ENCODE data around the gene COL15A1. TPM values are rescaled to one million over a fixed set of nuclear protein-coding genes. Genes with fewer than 3 reads are reported as not detected.

The COL15A1 gene
- total and polyA plus RNA-seq, 2 of the 8 experiments (the other 6 are each of a cell fraction or from before 2014, with no cell fraction given), result 0.12 to 0.15 TPM

DNA sequence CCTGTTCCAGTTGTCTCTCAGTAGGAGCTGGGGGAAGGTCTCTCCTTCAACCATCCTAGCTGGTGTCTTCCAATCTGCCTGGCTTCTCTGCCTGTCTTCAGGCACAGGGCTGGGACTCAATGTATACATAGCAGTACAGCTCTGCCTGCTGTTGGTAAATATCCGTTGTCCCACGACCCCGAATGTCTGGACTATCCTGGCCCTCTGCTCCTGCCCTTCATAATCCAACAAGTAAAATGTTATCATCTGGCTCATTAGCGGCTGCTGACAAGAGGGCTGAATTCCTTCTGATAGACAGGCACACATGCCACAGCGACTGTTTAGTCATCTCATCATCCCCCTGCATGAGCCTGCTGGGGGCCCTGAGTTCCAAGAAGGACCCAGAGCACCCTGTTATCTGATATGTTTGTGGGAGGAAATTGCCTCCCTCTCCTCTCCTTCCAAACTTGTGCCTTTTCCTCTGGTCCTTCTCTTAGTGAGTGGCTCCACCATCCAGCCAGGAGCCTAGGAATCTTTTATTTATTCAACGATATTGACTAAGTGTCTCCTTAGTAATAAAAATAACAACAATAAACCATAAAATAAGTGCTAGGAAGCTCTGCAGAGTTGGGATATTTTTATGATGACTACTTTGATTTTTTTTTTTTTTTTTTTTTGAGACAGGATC, 131.7 kb downstream of the COL15A1 start:
- no peaks in the 10 kb centered on the region; a peak in 1 of 4 replicates for H3K9me3 ChIP-seq (ENCODE audit: insufficient read depth in 2 of 2, low read depth in 1 of 2, low read length in 1 of 2)
- ChIA-PET POLR2A (ENCODE audit: partially characterized antibody) (interaction anchor here (0.5 kb wide), 1 partner anchor 41 kb away, joined by 5 read pairs; no protein-coding TSS in a partner anchor), CTCF (ENCODE audit: partially characterized antibody) (interaction anchor here (1.5 kb wide), 1 partner anchor 21 kb away, joined by 3 read pairs; no protein-coding TSS in a partner anchor)
- H3K79me1 ChIP-seq (ENCODE audit: low read depth, low read length), result no peaks in the 10 kb centered on the region
- H4K91ac ChIP-seq (replicated peaks; ENCODE audit: insufficient read length, low read length), result no peak overlapping the region
- H3K9ac ChIP-seq (replicated peaks in 1 of 4; ENCODE audit: extremely low read depth in 1 of 4, low read depth in 3 of 4, low read length in 3 of 4), result no peak overlapping the region
- no peak overlapping the region for H4K5ac ChIP-seq (ENCODE audit: insufficient read length, low read depth, low read length)
- H3K36me3 ChIP-seq (ENCODE audit: control insufficient read depth in 2 of 4, insufficient read depth in 4 of 4, low read length in 3 of 4), result no peaks in the 10 kb centered on the region
- H2BK12ac ChIP-seq (ENCODE audit: low read depth, low read length), result no peak overlapping the region
- H3K79me2 ChIP-seq (ENCODE audit: control insufficient read depth in 1 of 2, insufficient read depth in 2 of 2, low read length in 2 of 2), result no peaks in the 10 kb centered on the region
- H3K4me3 ChIP-seq (ENCODE audit: extremely low read depth in 1 of 4, insufficient read depth in 2 of 4, low read depth in 3 of 4, low read length in 4 of 4), result no peak overlapping the region
- no peak overlapping the region; the same call in 1 of the 2 replicates for H4K8ac ChIP-seq (ENCODE audit: extremely low read depth, insufficient read depth, low read length)
- H2BK5ac ChIP-seq (ENCODE audit: low read depth, low read length), result no peak overlapping the region
- no peak overlapping the region for H2BK20ac ChIP-seq (ENCODE audit: low read length)
- H3K14ac ChIP-seq (ENCODE audit: insufficient read length), result no peak overlapping the region
- no peak overlapping the region for H2BK15ac ChIP-seq (ENCODE audit: low read length)
- H3K4me1 ChIP-seq (replicated peaks in 1 of 4; ENCODE audit: control insufficient read depth in 3 of 4, insufficient read depth in 4 of 4, low read length in 3 of 4), result 0 out of 7 replicates have a peak, but pooled peaks cover 0 to 2% (median 0%) of the 10 kb centered on the region in 4 experiments
- H3K27ac ChIP-seq (ENCODE audit: low read depth, low read length), result no peak overlapping the region
- DNase-seq (ENCODE audit: low read depth in 1 of 2, low spot score in 2 of 2) (no peak), FAIRE-seq (no peak)
- H3K23me2 ChIP-seq (ENCODE audit: low read depth, low read length), result no peaks in the 10 kb centered on the region; the same call in 1 of the 2 replicates
- no peaks in the 10 kb centered on the region for H4K20me1 ChIP-seq (replicated peaks in 1 of 2; ENCODE audit: control insufficient read depth in 1 of 2, insufficient read depth in 2 of 2, low read length in 2 of 2)
- no peak overlapping the region for H2BK120ac ChIP-seq (replicated peaks; ENCODE audit: low read depth, low read length)
- no peak overlapping the region for H2AFZ ChIP-seq (ENCODE audit: low read length)
- H3K27me3 ChIP-seq (replicated peaks in 1 of 4; ENCODE audit: control insufficient read depth in 3 of 4, extremely low read depth in 1 of 4, insufficient read depth in 3 of 4, low read length in 3 of 4), result peaks cover 0 to 1% (median 0%) of the 10 kb centered on the region in 4 experiments; a peak in 1 of 7 replicates
- no peak overlapping the region for H3K56ac ChIP-seq (replicated peaks; ENCODE audit: insufficient read length, low read depth, low read length)
- no peak overlapping the region for H3K23ac ChIP-seq (ENCODE audit: insufficient read length)
- H3K4ac ChIP-seq (replicated peaks; ENCODE audit: insufficient read length, low read depth, low read length), result no peak overlapping the region
- no peak overlapping the region for H3K18ac ChIP-seq (ENCODE audit: extremely low read depth, low read length)
- H2AK5ac ChIP-seq (ENCODE audit: low read depth, low read length), result no peak overlapping the region
- 88% methylated on average over 6 of the region's 6 CpGs; no CpG with 5 or more reads in 1 of the 2 experiments for WGBS, 2 experiments (ENCODE audit: extremely low coverage in 1 of 2, insufficient coverage in 1 of 2, insufficient read length in 1 of 2, insufficient replicate concordance in 2 of 2, low coverage in 1 of 2, low lambda C conversion rate in 2 of 2, missing lambda C conversion rate in 1 of 2)
- H3K4me2 ChIP-seq (ENCODE audit: insufficient read depth in 1 of 2, low read depth in 2 of 2, low read length in 2 of 2), result no peak overlapping the region
- TF ChIP-seq CEBPB (IDR thresholded peaks at IDR 0.05; ENCODE audit: low read depth, low read length) (no peak), NRF1 (IDR thresholded peaks at IDR 0.05; ENCODE audit: low read depth, low read length) (no peak), SIN3A (conservative IDR thresholded peaks at IDR 0.05 in 1 of 2, IDR thresholded peaks at IDR 0.05 in 1 of 2; ENCODE audit: low read depth in 1 of 2, low read length in 2 of 2) (no peak), BCL11A (IDR thresholded peaks at IDR 0.05; ENCODE audit: low read depth in 2 of 2, low read length in 2 of 2) (no peak), SP2 (IDR thresholded peaks at IDR 0.05; ENCODE audit: low read length) (no peak), ZNF274 (IDR thresholded peaks at IDR 0.05; ENCODE audit: borderline replicate concordance, extremely low read depth, low read length) (no peak), CBX8 (IDR thresholded peaks at IDR 0.05; ENCODE audit: borderline replicate concordance, low read depth, low read length) (no peak), JUN (IDR thresholded peaks at IDR 0.05; ENCODE audit: low read depth, low read length) (no peak), POU5F1 (IDR thresholded peaks at IDR 0.05; ENCODE audit: low read depth, low read length) (no peak), POLR2A (IDR thresholded peaks at IDR 0.05; ENCODE audit: control extremely low read depth in 1 of 2, low read depth in 2 of 2, low read length in 2 of 2) (no peak), BACH1 (IDR thresholded peaks at IDR 0.05; ENCODE audit: low read length) (no peak), EGR1 (IDR thresholded peaks at IDR 0.05; ENCODE audit: borderline replicate concordance, low read depth, low read length) (no peak)

Measured in H1 (cell line).